Measurements from ENCODE around the gene MYO1B. TPM values are rescaled to one million over a fixed set of nuclear protein-coding genes. Genes with fewer than 3 reads are reported as not detected.

MYO1B gene
- total and polyA plus RNA-seq, 2 of the 8 experiments (the other 6 are each of a cell fraction or from before 2014, with no cell fraction given): 15.5 to 61.2 TPM

DNA sequence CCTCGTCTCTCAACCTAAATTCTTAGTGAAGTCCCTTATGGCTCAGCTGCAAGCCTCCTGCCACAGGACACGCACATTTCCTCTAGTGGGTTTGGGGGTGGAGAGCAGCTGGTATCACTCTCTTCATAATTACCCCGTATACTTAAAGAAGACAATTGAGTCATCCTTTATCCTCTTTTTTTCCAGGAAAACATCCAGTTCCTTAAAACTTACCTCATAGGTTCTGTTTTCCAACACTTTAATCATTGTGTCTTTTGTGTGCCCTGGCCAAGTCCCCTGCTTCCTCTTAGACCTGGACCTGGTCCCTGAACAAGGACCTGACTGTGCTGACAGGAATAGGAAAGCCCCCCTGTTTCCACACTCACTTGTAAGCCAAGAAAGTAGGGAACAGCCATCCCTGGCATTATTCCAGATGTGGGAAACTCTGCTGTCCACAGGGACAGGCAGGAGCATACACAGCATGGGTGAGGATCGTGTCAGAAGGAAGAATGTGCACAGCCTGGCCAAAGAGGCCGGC lies 42.3 kb upstream of the MYO1B start:
- H2BK120ac ChIP-seq (replicated peaks; ENCODE audit: low read depth, low read length): no peak overlapping the region
- no peak for DNase-seq (ENCODE audit: low read depth in 1 of 2, low spot score in 2 of 2)
- H3K4me3 ChIP-seq (ENCODE audit: extremely low read depth in 1 of 4, insufficient read depth in 2 of 4, low read depth in 3 of 4, low read length in 4 of 4): no peak overlapping the region
- TF ChIP-seq CTBP2 (IDR thresholded peaks at IDR 0.05; ENCODE audit: borderline replicate concordance, insufficient read depth, insufficient read length, low read length) (no peak), CEBPB (IDR thresholded peaks at IDR 0.05; ENCODE audit: low read depth, low read length) (no peak), TBP (IDR thresholded peaks at IDR 0.05; ENCODE audit: low read depth, low read length) (no peak), ASH2L (IDR thresholded peaks at IDR 0.05; ENCODE audit: low read length) (no peak), SP4 (IDR thresholded peaks at IDR 0.05; ENCODE audit: low read length) (no peak), POU5F1 (IDR thresholded peaks at IDR 0.05; ENCODE audit: low read depth, low read length) (no peak), SUZ12 (IDR thresholded peaks at IDR 0.05; ENCODE audit: low read length) (no peak), RAD21 (IDR thresholded peaks at IDR 0.05 in 1 of 2, conservative IDR thresholded peaks at IDR 0.05 in 1 of 2; ENCODE audit: low read depth in 2 of 2, low read length in 2 of 2) (no peak), PHF8 (conservative IDR thresholded peaks at IDR 0.05; ENCODE audit: low read depth, low read length) (no peak), SP2 (IDR thresholded peaks at IDR 0.05; ENCODE audit: low read length) (no peak), BACH1 (IDR thresholded peaks at IDR 0.05; ENCODE audit: low read length) (no peak)
- no peak overlapping the region for H3K27ac ChIP-seq (ENCODE audit: low read depth, low read length)
- H4K20me1 ChIP-seq (replicated peaks in 1 of 2; ENCODE audit: control insufficient read depth in 1 of 2, insufficient read depth in 2 of 2, low read length in 2 of 2): no peaks in the 10 kb centered on the region
- no peak overlapping the region for H2BK5ac ChIP-seq (ENCODE audit: low read depth, low read length)
- H2AFZ ChIP-seq (ENCODE audit: low read length): no peak overlapping the region
- H4K8ac ChIP-seq (ENCODE audit: extremely low read depth, insufficient read depth, low read length): no peak overlapping the region
- H3K23me2 ChIP-seq (ENCODE audit: low read depth, low read length): no peaks in the 10 kb centered on the region
- no peak overlapping the region for H3K14ac ChIP-seq (ENCODE audit: insufficient read length)
- FAIRE-seq: no peak
- H4K91ac ChIP-seq (replicated peaks; ENCODE audit: insufficient read length, low read length): no peak overlapping the region
- H3K18ac ChIP-seq (ENCODE audit: extremely low read depth, low read length): no peak overlapping the region
- no peak overlapping the region for H2AK5ac ChIP-seq (ENCODE audit: low read depth, low read length)
- WGBS, 2 experiments (ENCODE audit: extremely low coverage in 1 of 2, insufficient coverage in 1 of 2, insufficient read length in 1 of 2, insufficient replicate concordance in 2 of 2, low coverage in 1 of 2, low lambda C conversion rate in 2 of 2, missing lambda C conversion rate in 1 of 2): 73% methylated on average over 5 of the region's 5 CpGs; no CpG with 5 or more reads in 1 of the 2 experiments
- no peak overlapping the region for H3K9ac ChIP-seq (replicated peaks in 1 of 4; ENCODE audit: extremely low read depth in 1 of 4, low read depth in 3 of 4, low read length in 3 of 4)
- H2BK15ac ChIP-seq (ENCODE audit: low read length): no peak overlapping the region
- no peaks in the 10 kb centered on the region for H3K79me2 ChIP-seq (ENCODE audit: control insufficient read depth in 1 of 2, insufficient read depth in 2 of 2, low read length in 2 of 2)
- H3K23ac ChIP-seq (ENCODE audit: insufficient read length): no peak overlapping the region
- no peaks in the 10 kb centered on the region for H3K4me1 ChIP-seq (replicated peaks in 1 of 4; ENCODE audit: control insufficient read depth in 3 of 4, insufficient read depth in 4 of 4, low read length in 3 of 4)
- H3K56ac ChIP-seq (replicated peaks; ENCODE audit: insufficient read length, low read depth, low read length): no peak overlapping the region
- H2BK20ac ChIP-seq (ENCODE audit: low read length): no peak overlapping the region
- no peaks in the 10 kb centered on the region for H3K79me1 ChIP-seq (ENCODE audit: low read depth, low read length)
- H2BK12ac ChIP-seq (ENCODE audit: low read depth, low read length): no peak overlapping the region
- no peak overlapping the region for H3K4ac ChIP-seq (replicated peaks; ENCODE audit: insufficient read length, low read depth, low read length)
- ChIA-PET CTCF (ENCODE audit: partially characterized antibody) (interaction anchor here (0.5 to 1.1 kb wide), 2 partner anchors 20 to 141 kb away, joined by 3 read pairs; no protein-coding TSS in a partner anchor), POLR2A (ENCODE audit: partially characterized antibody) (no interaction called here)
- H3K9me3 ChIP-seq (ENCODE audit: insufficient read depth in 2 of 2, low read depth in 1 of 2, low read length in 1 of 2): no peaks in the 10 kb centered on the region
- H4K5ac ChIP-seq (ENCODE audit: insufficient read length, low read depth, low read length): no peak overlapping the region
- no peaks in the 10 kb centered on the region for H3K27me3 ChIP-seq (replicated peaks in 1 of 4; ENCODE audit: control insufficient read depth in 3 of 4, extremely low read depth in 1 of 4, insufficient read depth in 3 of 4, low read length in 3 of 4)
- no peak overlapping the region for H3K4me2 ChIP-seq (ENCODE audit: insufficient read depth in 1 of 2, low read depth in 2 of 2, low read length in 2 of 2)
- H3K36me3 ChIP-seq (ENCODE audit: control insufficient read depth in 2 of 4, insufficient read depth in 4 of 4, low read length in 3 of 4): no peaks in the 10 kb centered on the region

Measured in H1 (cell line).